SU-DHL-6 (cell line): Measurements from ENCODE around the gene CDYL2.

Experiments
- H2AFZ ChIP-seq: fragments of 200-600 bp; sonication (generic); 2 replicates; pipeline ENCODE4 v1.6.1; 2014; ENCODE audit warnings: low read depth, mild to moderate bottlenecking, moderate library complexity, mixed read lengths, antibody characterized with exemption, low read length; ENCODE audit not compliant: severe bottlenecking
- H3F3A ChIP-seq: fragments of 200-600 bp; shearing (Covaris generic); 2 replicates; pipeline ENCODE4 v1.6.0; 2016; ENCODE audit warnings: antibody characterized with exemption, mild to moderate bottlenecking; ENCODE audit not compliant: insufficient read depth
- H3K27ac ChIP-seq: fragments of 200-600 bp; sonication (generic); 2 replicates; pipeline ENCODE4 v1.5.1; 2016; ENCODE audit warnings: low read depth, mild to moderate bottlenecking, low read length, moderate library complexity, mixed read lengths
- H3K27me3 ChIP-seq: fragments of 200-600 bp; sonication (generic), shearing (Covaris generic); 2 replicates; pipeline ENCODE4 v1.6.0; 2014; ENCODE audit warnings: mild to moderate bottlenecking, low read length
- H3K36me3 ChIP-seq: fragments of 200-600 bp; sonication (generic); 2 replicates; pipeline ENCODE4 v1.6.1; 2014; ENCODE audit warnings: mild to moderate bottlenecking, low read length, mixed read lengths
- H3K4me2 ChIP-seq: fragments of 300-600, 200-600 bp; shearing (Covaris generic), sonication (generic); 2 replicates; pipeline ENCODE4 v1.6.0; 2014; ENCODE audit warnings: low read length, low read depth, mild to moderate bottlenecking; ENCODE audit not compliant: poor library complexity, severe bottlenecking
- H3K4me3 ChIP-seq: fragments of 200-600 bp; sonication (generic); 2 replicates; pipeline ENCODE4 v1.5.1; 2014; ENCODE audit warnings: antibody characterized with exemption, low read length, mild to moderate bottlenecking, mixed read lengths; ENCODE audit not compliant: insufficient read depth, poor library complexity, severe bottlenecking
- H3K79me2 ChIP-seq: fragments of 200-600 bp; sonication (generic); 2 replicates; pipeline ENCODE4 v1.6.1; 2014; ENCODE audit warnings: mild to moderate bottlenecking, low read length, moderate library complexity; ENCODE audit not compliant: insufficient read depth
- H3K9ac ChIP-seq: fragments of 200-600 bp; sonication (generic); 2 replicates; pipeline ENCODE4 v1.7.0; 2014; ENCODE audit warnings: mild to moderate bottlenecking, low read length
- H3K9me2 ChIP-seq: fragments of 200-600 bp; sonication (generic); replicated peaks from 2 replicates; pipeline ENCODE4 v1.6.1; 2014; ENCODE audit warnings: low read length; ENCODE audit not compliant: insufficient read depth
- H3K9me3 ChIP-seq: fragments of 200-600 bp; sonication (generic); 2 replicates; pipeline ENCODE4 v1.6.1; 2014; ENCODE audit warnings: low read length, mixed read lengths; ENCODE audit not compliant: insufficient read depth
- H4K20me1 ChIP-seq: fragments of 200-600 bp; sonication (generic); 2 replicates; pipeline ENCODE4 v1.6.1; 2014; ENCODE audit warnings: low read depth, mild to moderate bottlenecking, antibody characterized with exemption, low read length, moderate library complexity, mixed read lengths
- CTCF ChIP-seq: fragments of 200-600 bp; sonication (generic); IDR thresholded peaks from one replicate; pipeline ENCODE4 v1.5.1; 2017; ENCODE audit warnings: antibody characterized with exemption, mild to moderate bottlenecking, low read length, moderate library complexity; ENCODE audit not compliant: insufficient read depth, poor library complexity, severe bottlenecking
- EZH2phosphoT487 ChIP-seq: fragments of 200-600 bp; sonication (generic), shearing (Covaris generic); conservative IDR thresholded peaks from 2 replicates; pipeline ENCODE4 v1.6.1; 2018; ENCODE audit warnings: mild to moderate bottlenecking, antibody characterized with exemption, low read length, moderate library complexity, mixed read lengths

CDYL2 gene

GRCh38 chr16:80702696-80703095 lies 101.7 kb downstream of the CDYL2 start:
- H3K9ac ChIP-seq = no peak overlapping the region
- H3K4me3 ChIP-seq = no peak overlapping the region
- no peak overlapping the region for H3K27ac ChIP-seq
- H3K79me2 ChIP-seq = no peaks in the 10 kb centered on the region
- TF ChIP-seq EZH2phosphoT487 (no peak), CTCF (no peak)
- no peaks in the 10 kb centered on the region for H3K36me3 ChIP-seq
- H3K4me2 ChIP-seq = no peak overlapping the region
- H4K20me1 ChIP-seq = no peaks in the 10 kb centered on the region
- H3K9me2 ChIP-seq = no peaks in the 10 kb centered on the region
- H3K27me3 ChIP-seq = no peaks in the 10 kb centered on the region
- no peaks in the 10 kb centered on the region for H3K9me3 ChIP-seq
- no peak overlapping the region for H2AFZ ChIP-seq
- H3F3A ChIP-seq = no peaks in the 10 kb centered on the region

- Histone ChIP-seq H3K9me2 (no peaks in the 10 kb centered on the region), H3K27me3 (no peaks in the 10 kb centered on the region), H3K79me2 (no peaks in the 10 kb centered on the region), H3F3A (no peaks in the 10 kb centered on the region), H3K9me3 (no peaks in the 10 kb centered on the region), H3K9ac (no peak overlapping the region), H2AFZ (no peak overlapping the region), H3K36me3 (no peaks in the 10 kb centered on the region), H3K4me3 (no peak overlapping the region), H4K20me1 (no peaks in the 10 kb centered on the region), H3K4me2 (no peak overlapping the region), H3K27ac (no peak overlapping the region)
- TF ChIP-seq EZH2phosphoT487 (no peak), CTCF (no peak)
Observed at GRCh38 chr16:80700558-80700957, 103.8 kb downstream of the CDYL2 start.

- no peaks in the 10 kb centered on the region for H3K36me3 ChIP-seq
- no peaks in the 10 kb centered on the region for H3F3A ChIP-seq
- H3K4me3 ChIP-seq = no peak overlapping the region
- H4K20me1 ChIP-seq = no peaks in the 10 kb centered on the region
- no peak overlapping the region for H2AFZ ChIP-seq
- TF ChIP-seq CTCF = no peak
- TF ChIP-seq EZH2phosphoT487 = no peak
- no peak overlapping the region for H3K4me2 ChIP-seq
- no peak overlapping the region for H3K27ac ChIP-seq
- H3K27me3 ChIP-seq = no peaks in the 10 kb centered on the region
- H3K9me3 ChIP-seq = no peaks in the 10 kb centered on the region
- H3K9me2 ChIP-seq = no peaks in the 10 kb centered on the region
- H3K9ac ChIP-seq = no peak overlapping the region
- no peaks in the 10 kb centered on the region for H3K79me2 ChIP-seq
Observed at GRCh38 chr16:80695020-80695419, 109.4 kb downstream of the CDYL2 start.
